GM12864 (cell line): Measurements from ENCODE around the gene EPB41L4B.
"Not testable (repeated sequence)": the region's sequence is repeated elsewhere in the genome, so short reads cannot be mapped to it uniquely, and the experiment has no call there.

ENCODE experiments used
- DNase-seq: peaks from one replicate; pipeline ENCODE4 v3.0.0-alpha.2; 2011; ENCODE audit warnings: low read depth
- H3K4me3 ChIP-seq: 2 replicates; pipeline ENCODE4 v1.5.1; 2011; ENCODE audit warnings: mild to moderate bottlenecking, low read depth, low read length, control low read depth
- CTCF ChIP-seq: IDR thresholded peaks from 2 replicates; pipeline ENCODE4 v1.5.1; 2011; ENCODE audit warnings: low read depth, mild to moderate bottlenecking, moderate library complexity, low read length, control low read depth, inconsistent platforms; ENCODE audit errors: missing control alignments

Gene EPB41L4B

GRCh38 chr9:109320742-109321448 is at the start of gene EPB41L4B:
Gene EPB41L4B (minus strand): TSS chr9:109321059. CDS start chr9:109320446, 613 bp downstream.
- peak; percentile 61 for DNase-seq
- peak; percentile 80 for TF ChIP-seq CTCF
- H3K4me3 ChIP-seq: peak within 1 kb of the TSS; percentile 42; the same call in 1 of the 2 replicates

- peak; percentile 38 for DNase-seq
- TF ChIP-seq CTCF: no peak
- H3K4me3 ChIP-seq: no peak overlapping the region
These were observed 48.4 kb upstream of the EPB41L4B start for GRCh38 chr9:109369285-109369684.

DNA sequence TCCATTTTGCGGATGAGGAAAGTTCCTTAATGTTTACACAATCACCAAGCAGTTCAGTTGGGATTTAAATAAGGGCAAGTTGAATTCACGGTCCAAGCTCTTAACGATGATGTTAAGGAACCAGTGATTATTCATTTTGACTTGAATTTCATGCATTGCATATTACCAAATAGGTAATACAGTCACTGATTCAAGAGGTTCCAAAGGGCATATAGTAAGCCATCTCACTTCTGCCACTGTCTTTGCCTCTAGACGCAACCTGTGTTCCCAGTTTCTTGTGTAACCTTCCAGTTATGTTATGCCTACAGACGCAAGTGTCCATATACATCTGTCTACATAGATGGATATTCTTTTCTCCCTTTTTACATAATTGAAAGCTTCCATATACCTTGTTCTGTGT is 39.9 kb upstream of the EPB41L4B start:
- no peak for TF ChIP-seq CTCF
- no peak for DNase-seq

DNA sequence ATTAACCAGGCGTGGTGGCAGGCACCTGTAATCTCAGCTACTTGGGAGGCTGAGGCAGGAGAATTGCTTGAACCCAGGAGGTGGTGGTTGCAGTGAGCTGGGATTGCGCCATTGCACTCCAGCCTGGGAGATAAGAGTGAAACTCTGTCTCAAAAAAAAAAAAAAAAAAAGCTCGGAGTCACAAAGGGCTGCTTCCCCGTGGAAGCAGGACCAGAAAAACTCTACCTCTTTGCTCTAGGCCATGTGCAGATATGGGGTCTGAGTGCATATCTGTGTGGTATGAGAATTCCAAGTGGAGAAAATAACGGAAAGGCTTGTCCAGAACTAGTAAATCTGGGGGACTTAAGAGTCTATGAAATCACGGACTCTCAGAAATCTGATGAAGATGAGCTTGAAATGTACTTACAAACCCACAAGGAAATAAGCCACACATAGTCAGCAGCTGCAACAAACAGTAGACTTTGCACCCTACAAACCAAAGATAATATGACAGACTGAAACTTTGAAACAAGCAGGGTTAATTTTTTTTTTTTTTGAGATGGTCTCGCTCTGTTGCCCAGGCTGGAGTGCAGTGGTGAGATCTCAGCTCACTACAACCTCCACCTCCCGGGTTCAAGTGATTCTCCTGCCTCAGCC is 38.2 kb upstream of the EPB41L4B start:
- DNase-seq, H3K4me3 ChIP-seq: not testable (repeated sequence)

More for the DNA sequence above, 39.9 kb upstream of the EPB41L4B start:
- no peak overlapping the region for H3K4me3 ChIP-seq

DNA sequence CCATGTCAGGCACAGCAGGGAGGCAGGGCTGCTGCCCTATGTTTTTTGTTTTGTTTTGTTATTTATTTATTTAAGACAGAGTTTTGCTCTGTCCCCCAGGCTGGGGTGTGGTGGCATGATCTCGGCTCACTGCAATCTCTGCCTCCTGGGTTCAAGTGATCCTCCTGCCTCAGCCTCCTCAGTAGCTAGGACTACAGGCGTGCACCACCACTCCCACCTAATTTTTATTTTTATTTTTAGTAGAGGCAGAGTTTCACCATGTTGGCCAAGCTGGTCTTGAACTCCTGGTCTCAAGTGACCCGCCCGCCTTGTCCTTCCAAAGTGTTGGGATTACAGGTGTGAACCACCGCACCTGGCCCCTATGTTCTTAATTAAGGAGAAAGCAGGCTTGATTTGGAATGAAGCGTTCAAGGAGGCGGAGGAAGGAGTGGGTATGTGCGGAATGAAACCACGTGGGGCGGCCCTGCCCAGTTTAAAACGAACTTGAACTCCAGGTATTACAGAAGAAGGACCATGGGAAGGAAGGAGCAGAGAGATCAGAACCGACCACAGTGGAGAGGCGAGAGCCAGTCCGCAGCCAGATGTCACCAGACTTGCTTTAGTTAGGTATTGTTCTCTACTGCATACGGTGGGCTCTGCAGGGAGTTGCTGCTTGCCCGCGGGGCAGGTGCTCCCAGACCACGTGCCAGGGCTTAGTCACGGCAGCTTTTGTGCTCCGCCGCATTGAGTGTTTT is 34.9 kb upstream of the EPB41L4B start:
- TF ChIP-seq CTCF: no peak
- no peak overlapping the region for H3K4me3 ChIP-seq
- no peak for DNase-seq

DNA sequence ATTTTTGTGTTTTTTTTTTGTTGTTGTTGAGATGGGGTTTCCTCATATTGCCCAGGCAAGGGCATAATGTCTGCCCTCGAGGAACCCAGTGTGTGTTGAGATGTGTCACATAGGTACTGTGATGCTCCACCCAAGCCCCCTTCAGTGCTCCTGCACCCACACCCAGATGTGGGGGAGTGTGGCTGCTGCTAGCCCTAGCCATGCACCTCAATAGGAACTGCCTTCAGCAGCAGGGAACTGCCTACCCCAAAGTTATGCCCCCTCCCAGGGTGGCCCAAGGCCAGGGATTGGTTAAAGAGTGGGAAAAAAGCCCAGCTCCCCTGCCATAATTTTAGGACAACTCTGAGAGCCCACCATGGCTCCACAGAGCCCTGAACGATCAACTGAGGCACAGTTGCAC is 33.3 kb upstream of the EPB41L4B start:
- TF ChIP-seq CTCF: no peak
- no peak overlapping the region for H3K4me3 ChIP-seq
- DNase-seq: no peak

DNA sequence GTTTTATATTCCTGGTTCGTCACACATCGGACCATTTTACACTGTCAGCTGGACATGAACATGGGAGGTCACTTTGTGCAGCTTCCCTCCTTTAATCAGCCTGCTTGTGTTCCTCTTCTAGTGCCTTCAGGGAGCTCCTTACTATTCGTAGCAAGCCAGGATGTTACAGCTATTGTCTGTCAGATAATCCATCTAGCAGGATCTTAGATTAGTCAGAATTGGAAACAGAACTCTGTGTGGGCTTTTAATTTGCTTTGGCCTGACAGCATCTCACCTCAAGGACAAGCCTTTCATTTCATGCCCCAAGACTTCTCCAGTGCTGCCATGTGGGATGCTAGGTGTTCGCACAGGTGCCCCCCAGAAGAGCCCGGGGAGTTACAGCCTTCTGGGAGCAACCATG is 30.2 kb upstream of the EPB41L4B start:
- no peak overlapping the region for H3K4me3 ChIP-seq
- TF ChIP-seq CTCF: no peak
- DNase-seq: no peak
